ENCODE results near the gene GFM1. TPM values are rescaled to one million over a fixed set of nuclear protein-coding genes. Genes with fewer than 3 reads are reported as not detected.

The GFM1 gene
- total RNA-seq, 1 donor from 2014 or later, result 37.2 TPM

- Mint-ChIP-seq H3K4me3 (no peak overlapping the region), H3K27me3 (ENCODE audit: low read depth) (no peaks in the 10 kb centered on the region), H3K27ac (no peak overlapping the region), H3K9me3 (no peaks in the 10 kb centered on the region), H3K4me1 (no peaks in the 10 kb centered on the region), H3K36me3 (peaks cover 7% of the 10 kb centered on the region)
- DNase-seq (ENCODE audit: low spot score in 2 of 2, unreplicated experiment in 2 of 2), result no peak
- TF ChIP-seq CTCF (IDR thresholded peaks at IDR 0.05; ENCODE audit: unreplicated experiment), result no peak
Observed at GRCh38 chr3:158663246-158663645, 18.9 kb downstream of the GFM1 start.

GRCh38 chr3:158663832-158664231 lies 19.5 kb downstream of the GFM1 start:
- peaks cover 2% of the 10 kb centered on the region for H3K4me1 Mint-ChIP-seq
- H3K9me3 Mint-ChIP-seq, result no peaks in the 10 kb centered on the region
- TF ChIP-seq CTCF (IDR thresholded peaks at IDR 0.05; ENCODE audit: unreplicated experiment), result no peak
- no peak for DNase-seq (ENCODE audit: low spot score in 2 of 2, unreplicated experiment in 2 of 2)
- peaks cover 8% of the 10 kb centered on the region for H3K36me3 Mint-ChIP-seq
- H3K4me3 Mint-ChIP-seq, result no peak overlapping the region
- no peaks in the 10 kb centered on the region for H3K27me3 Mint-ChIP-seq (ENCODE audit: low read depth)
- H3K27ac Mint-ChIP-seq, result no peak overlapping the region

- Mint-ChIP-seq H3K9me3 (no peaks in the 10 kb centered on the region), H3K27me3 (ENCODE audit: low read depth) (no peaks in the 10 kb centered on the region), H3K4me3 (no peak overlapping the region), H3K27ac (no peak overlapping the region), H3K36me3 (peaks cover 6% of the 10 kb centered on the region), H3K4me1 (peaks cover 19% of the 10 kb centered on the region)
- no peak for DNase-seq (ENCODE audit: low spot score in 2 of 2, unreplicated experiment in 2 of 2)
- no peak for TF ChIP-seq CTCF (IDR thresholded peaks at IDR 0.05; ENCODE audit: unreplicated experiment)
Observed at GRCh38 chr3:158666416-158666815, 22.1 kb downstream of the GFM1 start.

GRCh38 chr3:158668506-158668905 lies 24.2 kb downstream of the GFM1 start:
- H3K4me3 Mint-ChIP-seq, result peak overlapping the region; percentile 1
- peak overlapping the region; percentile 53 for H3K27ac Mint-ChIP-seq
- no peaks in the 10 kb centered on the region for H3K9me3 Mint-ChIP-seq
- H3K36me3 Mint-ChIP-seq, result peaks cover 6% of the 10 kb centered on the region
- H3K4me1 Mint-ChIP-seq, result peaks cover 31% of the 10 kb centered on the region
- H3K27me3 Mint-ChIP-seq (ENCODE audit: low read depth), result no peaks in the 10 kb centered on the region
- TF ChIP-seq CTCF (IDR thresholded peaks at IDR 0.05; ENCODE audit: unreplicated experiment), result no peak
- DNase-seq (ENCODE audit: low spot score in 2 of 2, unreplicated experiment in 2 of 2), result no peak

GRCh38 chr3:158671821-158672214 lies 27.5 kb downstream of the GFM1 start:
- H3K4me1 Mint-ChIP-seq, result peaks cover 31% of the 10 kb centered on the region
- TF ChIP-seq CTCF (IDR thresholded peaks at IDR 0.05; ENCODE audit: unreplicated experiment), result no peak
- H3K27me3 Mint-ChIP-seq (ENCODE audit: low read depth), result no peaks in the 10 kb centered on the region
- peak overlapping the region; percentile 97 for H3K27ac Mint-ChIP-seq
- DNase-seq (ENCODE audit: low spot score in 2 of 2, unreplicated experiment in 2 of 2), result no peak
- peaks cover 2% of the 10 kb centered on the region for H3K36me3 Mint-ChIP-seq
- peak overlapping the region; percentile 95 for H3K4me3 Mint-ChIP-seq
- H3K9me3 Mint-ChIP-seq, result no peaks in the 10 kb centered on the region
